ENCODE measurements around the gene WDFY2. TPM values are rescaled to one million over a fixed set of nuclear protein-coding genes. Genes with fewer than 3 reads are reported as not detected.

Gene WDFY2
- total RNA-seq, 1 experiment from 2014 or later: 26.4 TPM

DNA sequence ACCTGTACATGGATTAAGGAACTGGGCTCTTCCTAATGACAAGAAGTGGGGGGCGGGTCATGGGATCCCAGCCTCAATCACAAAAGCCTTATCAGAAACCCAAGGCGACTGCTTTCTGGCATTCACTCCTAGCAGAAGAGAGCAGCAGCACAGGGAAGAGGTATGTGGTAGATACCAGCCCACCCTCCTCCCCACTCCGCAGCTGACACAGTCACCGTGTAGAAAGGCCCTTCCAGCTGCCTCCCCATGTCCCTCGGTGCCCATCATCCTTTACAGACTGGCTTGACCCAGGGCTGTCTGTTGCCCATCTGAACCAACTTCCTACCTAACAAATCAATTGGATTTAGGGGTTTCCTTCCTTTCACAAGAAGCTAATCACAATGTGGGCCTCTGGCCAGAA lies 222.8 kb downstream of the WDFY2 start:
- Histone ChIP-seq H3K4ac (ENCODE audit: low read depth, low read length) (no peak overlapping the region), H2AFZ (ENCODE audit: low read length) (no peak overlapping the region), H3K4me2 (ENCODE audit: insufficient read depth, insufficient read length, low read length) (no peak overlapping the region), H3K79me1 (ENCODE audit: insufficient read depth, low read depth, low read length, poor library complexity, severe bottlenecking) (no peaks in the 10 kb centered on the region), H4K8ac (replicated peaks; ENCODE audit: insufficient read length, low read depth, low read length) (no peak overlapping the region), H3K18ac (ENCODE audit: insufficient read length, low read depth, low read length) (no peak overlapping the region), H3K79me2 (ENCODE audit: insufficient read depth, low read length) (no peaks in the 10 kb centered on the region), H3T11ph (ENCODE audit: low read length) (no peak overlapping the region), H3K14ac (ENCODE audit: insufficient read depth, low read length) (no peak overlapping the region), H3K23me2 (ENCODE audit: insufficient read length, low read depth, low read length, poor library complexity, severe bottlenecking) (peaks cover 4% of the 10 kb centered on the region), H3K56ac (ENCODE audit: insufficient read length, low read depth, low read length) (no peak overlapping the region), H3K9ac (ENCODE audit: extremely low read depth, insufficient read length, low read length) (no peak overlapping the region), H2BK12ac (ENCODE audit: insufficient read length, low read depth, low read length) (no peak overlapping the region), H3K4me1 (ENCODE audit: insufficient read depth, low read length) (peaks cover 3% of the 10 kb centered on the region; the same call in 1 of the 2 replicates), H2AK5ac (ENCODE audit: insufficient read length, low read length) (no peak overlapping the region), H3K9me3 (ENCODE audit: control insufficient read depth, low read depth, low read length) (no peaks in the 10 kb centered on the region), H3K27me3 (ENCODE audit: insufficient read depth, low read length) (no peaks in the 10 kb centered on the region), H2BK5ac (ENCODE audit: insufficient read length, low read length) (no peak overlapping the region), H2BK20ac (ENCODE audit: low read depth, low read length, poor library complexity, severe bottlenecking) (no peak overlapping the region), H4K91ac (ENCODE audit: insufficient read length, low read depth, low read length) (no peak overlapping the region), H4K5ac (ENCODE audit: insufficient read length, low read depth, low read length) (no peak overlapping the region), H2BK120ac (ENCODE audit: low read depth, low read length, poor library complexity, severe bottlenecking) (no peak overlapping the region), H4K20me1 (ENCODE audit: control insufficient read depth, insufficient read depth, insufficient read length) (no peaks in the 10 kb centered on the region), H2BK15ac (ENCODE audit: low read depth, low read length) (no peak overlapping the region), H3K27ac (ENCODE audit: insufficient read length, low read depth, low read length) (no peak overlapping the region), H3K23ac (ENCODE audit: insufficient read length, low read depth, low read length) (no peak overlapping the region)
- DNase-seq: no peak
- WGBS (ENCODE audit: extremely low coverage, insufficient read length, low lambda C conversion rate): no CpG with 5 or more reads among the region's 5 CpGs
- Mint-ChIP-seq H3K36me3 (ENCODE audit: insufficient read depth in 1 of 3, low read depth in 3 of 3) (peaks cover 0 to 2% (median 0%) of the 10 kb centered on the region in 3 experiments; a peak in 2 of 7 replicates), H3K4me3 (no peak overlapping the region), H3K27me3 (ENCODE audit: low read depth) (no peaks in the 10 kb centered on the region; the same call in none of the 2 replicates), H3K4me1 (peaks cover 30 to 35% of the 10 kb centered on the region in 2 experiments), H3K27ac (no peak overlapping the region), H3K9me3 (no peaks in the 10 kb centered on the region)
- TF ChIP-seq, protein P1, sequence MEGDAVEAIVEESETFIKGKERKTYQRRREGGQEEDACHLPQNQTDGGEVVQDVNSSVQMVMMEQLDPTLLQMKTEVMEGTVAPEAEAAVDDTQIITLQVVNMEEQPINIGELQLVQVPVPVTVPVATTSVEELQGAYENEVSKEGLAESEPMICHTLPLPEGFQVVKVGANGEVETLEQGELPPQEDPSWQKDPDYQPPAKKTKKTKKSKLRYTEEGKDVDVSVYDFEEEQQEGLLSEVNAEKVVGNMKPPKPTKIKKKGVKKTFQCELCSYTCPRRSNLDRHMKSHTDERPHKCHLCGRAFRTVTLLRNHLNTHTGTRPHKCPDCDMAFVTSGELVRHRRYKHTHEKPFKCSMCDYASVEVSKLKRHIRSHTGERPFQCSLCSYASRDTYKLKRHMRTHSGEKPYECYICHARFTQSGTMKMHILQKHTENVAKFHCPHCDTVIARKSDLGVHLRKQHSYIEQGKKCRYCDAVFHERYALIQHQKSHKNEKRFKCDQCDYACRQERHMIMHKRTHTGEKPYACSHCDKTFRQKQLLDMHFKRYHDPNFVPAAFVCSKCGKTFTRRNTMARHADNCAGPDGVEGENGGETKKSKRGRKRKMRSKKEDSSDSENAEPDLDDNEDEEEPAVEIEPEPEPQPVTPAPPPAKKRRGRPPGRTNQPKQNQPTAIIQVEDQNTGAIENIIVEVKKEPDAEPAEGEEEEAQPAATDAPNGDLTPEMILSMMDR (conservative IDR thresholded peaks at IDR 0.05): no peak
